GM23248 (cell line): ENCODE measurements around the gene PLEKHM2. TPM values are rescaled to one million over a fixed set of nuclear protein-coding genes. Genes with fewer than 3 reads are reported as not detected.

ENCODE experiments used
- DNase-seq: peaks from one replicate; pipeline ENCODE4 v3.0.0-alpha.2; 2015
- H2AFZ ChIP-seq: fragments of 200-600 bp; sonication (generic); 2 replicates; pipeline ENCODE4 v1.6.1; 2016; ENCODE audit warnings: antibody characterized with exemption
- H3F3A ChIP-seq: fragments of 200-600 bp; sonication (generic); 2 replicates; pipeline ENCODE4 v1.6.1; 2016; ENCODE audit warnings: mild to moderate bottlenecking, antibody characterized with exemption, mixed run types; ENCODE audit not compliant: insufficient read depth
- H3K27ac ChIP-seq: fragments of 200-600 bp; sonication (generic); 2 replicates; pipeline ENCODE4 v1.5.1; 2016; ENCODE audit warnings: mild to moderate bottlenecking
- H3K27me3 ChIP-seq: fragments of 200-600 bp; sonication (generic); replicated peaks from 2 replicates; pipeline ENCODE4 v1.6.1; 2016; ENCODE audit warnings: mild to moderate bottlenecking; ENCODE audit not compliant: insufficient read depth
- H3K36me3 ChIP-seq: fragments of 200-600 bp; sonication (generic); 2 replicates; pipeline ENCODE4 v1.6.1; 2016; ENCODE audit warnings: low read depth, mild to moderate bottlenecking
- H3K4me1 ChIP-seq: fragments of 200-600 bp; sonication (generic); 2 replicates; pipeline ENCODE4 v1.6.1; 2016; ENCODE audit warnings: mild to moderate bottlenecking; ENCODE audit not compliant: insufficient read depth
- H3K4me2 ChIP-seq: fragments of 200-600 bp; sonication (generic); one replicate; pipeline ENCODE4 v1.6.1; 2016; ENCODE audit warnings: mild to moderate bottlenecking; ENCODE audit not compliant: unreplicated experiment
- H3K4me3 ChIP-seq: fragments of 200-600 bp; sonication (generic); 2 replicates; pipeline ENCODE4 v1.5.1; 2016; ENCODE audit warnings: mild to moderate bottlenecking
- H3K79me2 ChIP-seq: fragments of 200-600 bp; sonication (generic); 2 replicates; pipeline ENCODE4 v1.6.1; 2016; ENCODE audit warnings: mild to moderate bottlenecking; ENCODE audit not compliant: insufficient read depth
- H3K9ac ChIP-seq: fragments of 200-600 bp; sonication (generic); 2 replicates; pipeline ENCODE4 v1.6.1; 2016; ENCODE audit warnings: mild to moderate bottlenecking
- H3K9me2 ChIP-seq: fragments of 200-600 bp; sonication (generic); 2 replicates; pipeline ENCODE4 v1.6.1; 2016; ENCODE audit warnings: mixed run types, mild to moderate bottlenecking, moderate library complexity; ENCODE audit not compliant: insufficient read depth
- H3K9me3 ChIP-seq: fragments of 200-600 bp; sonication (generic); one replicate; pipeline ENCODE4 v1.6.1; 2017; ENCODE audit warnings: low read depth
- H4K20me1 ChIP-seq: fragments of 200-600 bp; sonication (generic); 2 replicates; pipeline ENCODE4 v1.6.0; 2016; ENCODE audit not compliant: insufficient read depth
- EZH2 ChIP-seq: fragments of 200-600 bp; sonication (generic); IDR thresholded peaks from 2 replicates; pipeline ENCODE4 v1.6.1; 2018; ENCODE audit warnings: antibody characterized with exemption, mild to moderate bottlenecking; ENCODE audit not compliant: insufficient read depth, poor library complexity, severe bottlenecking
- EZH2phosphoT487 ChIP-seq: fragments of 200-600 bp; sonication (generic); IDR thresholded peaks from 2 replicates; pipeline ENCODE4 v1.6.1; 2018; ENCODE audit warnings: antibody characterized with exemption, moderate library complexity, mild to moderate bottlenecking, low read depth; ENCODE audit not compliant: insufficient read depth
- WGBS, 2 experiments: methylation state at CpG; one replicate each; pipeline ENCODE4 v1.1.6; 2015 to 2017; ENCODE audit warnings: low lambda C conversion rate in 2 of 2, low coverage in 1 of 2; ENCODE audit errors: missing lambda C conversion rate in 2 of 2; 5-methylcytosine and 5-hydroxymethylcytosine counted together
- in situ Hi-C: fragments of 300-500 bp; cut with MboI; formaldehyde crosslinking; loops from 2 replicates; pipeline ENCODE4 v1.15.0; 2020
- polyA plus RNA-seq: library from polyadenylated mRNA; unstranded; fragments of >200 nt; fragmentation: Nextera tagmentation; extraction: Ambion mirVana; gene quantifications from 2 replicates; pipeline ENCODE4 v1.2.1, GENCODE V29; 2016
- total RNA-seq: library from RNA; depleted of rRNA; stranded (reverse); fragments of >200 nt; shearing (Covaris generic); gene quantifications from 2 replicates; pipeline ENCODE4 v1.2.3, GENCODE V29; 2014

PLEKHM2 gene
- total and polyA plus RNA-seq, 2 experiments from 2014 or later = 14.9 to 52.9 TPM

DNA sequence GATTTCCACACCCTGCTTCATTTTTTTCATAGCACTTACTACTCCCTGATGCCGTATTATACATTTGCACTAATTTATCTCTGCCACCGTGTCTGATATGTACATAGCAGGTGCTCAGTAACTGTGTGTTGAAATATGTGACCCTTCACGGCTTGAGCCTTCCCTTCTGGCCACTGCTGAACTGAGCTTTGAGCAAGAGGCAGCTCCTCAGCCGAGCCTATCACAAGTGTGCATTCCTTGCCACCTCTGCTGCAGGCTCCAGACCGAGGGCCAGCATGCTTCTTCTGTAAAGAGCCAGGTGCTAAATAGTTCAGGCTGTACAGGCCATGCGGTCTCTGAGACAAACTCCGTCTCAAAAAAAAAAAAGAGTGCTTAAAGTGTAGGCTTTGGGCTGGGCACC is 22.6 kb downstream of the PLEKHM2 start:
- Histone ChIP-seq H3K4me2 (no peak overlapping the region), H3K9me3 (no peaks in the 10 kb centered on the region), H3K79me2 (peaks cover 90% of the 10 kb centered on the region), H3K36me3 (no peaks in the 10 kb centered on the region), H3K27me3 (no peaks in the 10 kb centered on the region), H3K4me1 (peaks cover 26% of the 10 kb centered on the region), H4K20me1 (0 out of 2 replicates have a peak, but pooled peaks cover 6% of the 10 kb centered on the region), H3K9me2 (no peaks in the 10 kb centered on the region), H2AFZ (no peak overlapping the region), H3K27ac (no peak overlapping the region), H3F3A (peaks cover 26% of the 10 kb centered on the region), H3K4me3 (no peak overlapping the region), H3K9ac (no peak overlapping the region)
- DNase-seq = no peak
- in situ Hi-C loops = no loop called here
- no peak for TF ChIP-seq EZH2phosphoT487
- no peak for TF ChIP-seq EZH2
- WGBS, 2 experiments = 79 to 82% methylated on average over 7 of the region's 7 CpGs

DNA sequence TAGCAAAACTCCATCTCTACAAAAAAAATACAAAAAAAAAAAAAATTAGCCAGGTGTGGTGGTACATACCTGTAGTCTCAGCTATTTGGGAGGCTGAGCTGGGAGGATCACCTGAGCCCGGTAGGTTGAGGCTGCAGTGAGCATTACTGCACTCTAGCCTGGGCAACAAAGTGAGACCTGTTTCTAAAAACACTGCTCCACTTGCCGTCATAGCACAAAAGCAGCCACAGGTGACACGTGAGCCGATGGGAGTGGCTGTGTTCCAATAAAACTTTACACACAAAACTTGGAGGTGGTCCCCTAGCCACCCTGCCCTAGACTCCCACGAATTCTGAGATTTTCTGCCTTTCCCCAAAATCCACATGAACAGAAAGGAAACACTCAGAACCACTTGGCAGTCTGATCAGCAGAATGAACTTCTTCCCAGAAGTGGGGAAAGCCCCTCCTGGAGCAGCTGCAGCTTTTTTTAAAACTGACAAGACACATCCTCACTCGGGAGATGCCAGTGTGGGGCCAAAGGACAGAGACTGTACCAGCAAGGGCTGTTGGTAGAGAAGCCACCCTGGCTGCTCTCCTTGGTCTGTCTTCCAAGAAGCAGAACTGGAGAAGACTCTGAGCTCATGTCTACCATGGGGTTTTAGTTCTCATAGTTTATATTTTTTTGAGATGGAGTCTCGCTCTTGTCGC is 23.3 kb downstream of the PLEKHM2 start:
- TF ChIP-seq EZH2 = no peak
- no peak for TF ChIP-seq EZH2phosphoT487
- H3K9me2 ChIP-seq = no peaks in the 10 kb centered on the region
- H3K9me3 ChIP-seq = no peaks in the 10 kb centered on the region
- H3K79me2 ChIP-seq = peaks cover 90% of the 10 kb centered on the region
- H3K4me3 ChIP-seq = no peak overlapping the region
- DNase-seq = no peak
- H3K4me1 ChIP-seq = peaks cover 26% of the 10 kb centered on the region
- peaks cover 22% of the 10 kb centered on the region for H3F3A ChIP-seq
- no peak overlapping the region for H3K27ac ChIP-seq
- no peak overlapping the region for H3K9ac ChIP-seq
- in situ Hi-C loops = no loop called here
- no peaks in the 10 kb centered on the region for H3K27me3 ChIP-seq
- no peak overlapping the region for H3K4me2 ChIP-seq
- WGBS, 2 experiments = 52 to 53% methylated on average over 8 of the region's 8 CpGs
- 0 out of 2 replicates have a peak, but pooled peaks cover 6% of the 10 kb centered on the region for H4K20me1 ChIP-seq
- no peaks in the 10 kb centered on the region for H3K36me3 ChIP-seq
- no peak overlapping the region for H2AFZ ChIP-seq

DNA sequence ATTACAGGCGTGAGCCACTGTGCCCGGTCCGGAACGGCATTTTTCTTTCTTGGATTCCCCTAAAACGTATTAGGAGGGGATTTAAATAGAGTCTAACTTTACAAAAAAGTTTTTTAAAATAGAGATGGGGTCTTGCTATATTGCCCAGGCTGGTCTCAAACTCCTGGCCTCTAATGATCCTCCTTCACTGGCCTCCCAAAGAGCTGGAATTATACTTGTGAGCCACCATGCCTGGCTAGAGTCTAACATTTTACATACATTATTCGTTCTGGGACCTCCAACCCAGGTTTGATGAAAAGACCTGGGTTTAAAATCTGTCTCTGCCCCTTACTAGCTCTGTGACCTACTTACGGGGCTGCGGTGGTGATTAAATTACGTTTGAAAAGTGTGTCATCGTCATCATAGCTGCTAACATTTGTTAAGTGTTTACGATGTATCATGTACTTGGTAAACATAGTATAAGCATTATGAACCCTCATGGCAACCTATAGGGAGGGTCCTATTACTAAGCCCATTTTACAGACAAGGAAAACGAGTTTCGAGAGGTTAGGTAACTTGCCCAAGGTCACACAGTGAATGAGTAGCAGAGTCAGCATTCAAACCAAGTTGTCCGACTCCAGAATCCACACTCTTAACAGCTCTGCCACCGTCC is 24.5 kb downstream of the PLEKHM2 start:
- no peaks in the 10 kb centered on the region for H3K36me3 ChIP-seq
- no peaks in the 10 kb centered on the region for H3K9me3 ChIP-seq
- H3K4me2 ChIP-seq = no peak overlapping the region
- peaks cover 95% of the 10 kb centered on the region for H3K79me2 ChIP-seq
- no peak overlapping the region for H2AFZ ChIP-seq
- peaks cover 11% of the 10 kb centered on the region for H3F3A ChIP-seq
- in situ Hi-C loops = no loop called here
- H3K9ac ChIP-seq = no peak overlapping the region
- no peak overlapping the region for H3K27ac ChIP-seq
- H3K4me3 ChIP-seq = no peak overlapping the region
- no peaks in the 10 kb centered on the region for H3K27me3 ChIP-seq
- DNase-seq = no peak
- 88 to 89% methylated on average over 15 of the region's 15 CpGs for WGBS, 2 experiments
- no peaks in the 10 kb centered on the region for H3K9me2 ChIP-seq
- H3K4me1 ChIP-seq = peaks cover 17% of the 10 kb centered on the region
- H4K20me1 ChIP-seq = 0 out of 2 replicates have a peak, but pooled peaks cover 6% of the 10 kb centered on the region
- no peak for TF ChIP-seq EZH2phosphoT487
- TF ChIP-seq EZH2 = no peak

DNA sequence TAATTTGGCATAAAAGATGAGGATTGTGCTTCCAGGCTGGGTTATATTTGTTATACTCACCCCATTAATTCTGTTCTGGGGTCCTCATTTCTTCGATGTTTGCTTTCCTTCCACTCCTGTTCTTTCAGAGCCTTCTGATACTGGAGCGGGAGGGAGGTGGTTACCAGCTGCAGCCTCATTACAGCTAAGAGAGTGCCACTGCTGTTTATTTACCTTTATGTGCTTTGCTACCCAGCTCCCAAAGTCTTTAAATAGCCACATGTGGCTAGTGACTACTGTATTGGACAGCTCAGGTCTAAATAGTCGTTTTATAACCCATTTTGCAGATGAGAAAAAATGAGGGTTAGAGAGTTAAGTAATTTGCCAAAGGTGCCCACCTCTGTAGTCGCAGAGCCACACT is 25.1 kb downstream of the PLEKHM2 start:
- in situ Hi-C loops = no loop called here
- no peaks in the 10 kb centered on the region for H3K27me3 ChIP-seq
- 85 to 93% methylated on average over 4 of the region's 4 CpGs for WGBS, 2 experiments
- no peaks in the 10 kb centered on the region for H3K9me3 ChIP-seq
- H3K4me1 ChIP-seq = peaks cover 13% of the 10 kb centered on the region
- H3K9ac ChIP-seq = no peak overlapping the region
- H3F3A ChIP-seq = peaks cover 6% of the 10 kb centered on the region
- H3K36me3 ChIP-seq = no peaks in the 10 kb centered on the region
- H4K20me1 ChIP-seq = 0 out of 2 replicates have a peak, but pooled peaks cover 6% of the 10 kb centered on the region
- no peak for TF ChIP-seq EZH2phosphoT487
- TF ChIP-seq EZH2 = no peak
- H3K79me2 ChIP-seq = peaks cover 100% of the 10 kb centered on the region
- H3K4me3 ChIP-seq = no peak overlapping the region
- no peak overlapping the region for H3K4me2 ChIP-seq
- DNase-seq = no peak
- H3K27ac ChIP-seq = no peak overlapping the region
- H2AFZ ChIP-seq = no peak overlapping the region
- H3K9me2 ChIP-seq = no peaks in the 10 kb centered on the region
